Measurements from ENCODE around the gene ZNF578.

- TF ChIP-seq EZH2 (IDR thresholded peaks at IDR 0.05; ENCODE audit: low read length, missing control alignments), result no peak
- no peak for TF ChIP-seq CTCF (conservative IDR thresholded peaks at IDR 0.05 in 1 of 2, IDR thresholded peaks at IDR 0.05 in 1 of 2; ENCODE audit: low read depth in 1 of 2, low read length in 2 of 2)
Measured at GRCh38 chr19:52474351-52475127, 21.2 kb downstream of the ZNF578 start.
